T-cell (primary cell): ENCODE measurements around the gene SETDB2. TPM values are rescaled to one million over a fixed set of nuclear protein-coding genes. Genes with fewer than 3 reads are reported as not detected.

Experiments
- ATAC-seq, 4 experiments: fragments of 200-7000 bp in 3 of 4; fragments of 150-1000 bp in 1 of 4; cut with Tn5 transposase; replicated peaks in 1 of 4; 1 replicate in 3 of 4; 2 replicates in 1 of 4; pipeline ENCODE4 v1.10.0; 2021; ENCODE audit warnings: moderate library complexity in 3 of 4, mild to moderate bottlenecking in 2 of 4, moderate number of reproducible peaks in 1 of 4
- CTCF ChIA-PET, 2 donors: fragments of 300-600 bp; sonication (Branson Sonifier 250); formaldehyde crosslinking; loops; one replicate each; lab custom pipeline; 2022; ENCODE audit warnings: antibody characterized with exemption in 2 of 2; lab: Charles Lee
- POLR2A ChIA-PET, 2 donors: fragments of 300-600 bp; sonication (Branson Sonifier 250); formaldehyde crosslinking; loops; one replicate each; lab custom pipeline; 2022; ENCODE audit warnings: antibody characterized with exemption in 2 of 2; lab: Charles Lee
- DNase-seq, 35 experiments: peaks; one replicate each; pipeline versions ENCODE4 v3.0.0 to v3.0.0-alpha.2; 2013 to 2023
- H3K27ac ChIP-seq: one replicate; pipeline ENCODE4 v1.5.1; 2013; ENCODE audit warnings: low read length
- H3K27me3 ChIP-seq, 2 experiments: replicated peaks in 1 of 2; 1 replicate in 1 of 2; 2 replicates in 1 of 2; pipeline versions ENCODE4 v1.6.1 to v1.7.0; 2013; ENCODE audit warnings: low read length in 1 of 2, mixed read lengths in 1 of 2; ENCODE audit not compliant: control insufficient read depth in 2 of 2, insufficient read depth in 2 of 2; ENCODE audit errors: extremely low read depth in 1 of 2
- H3K36me3 ChIP-seq, 2 donors: 1 replicate in 1 of 2; 2 replicates in 1 of 2; pipeline versions ENCODE4 v1.6.1 to v1.7.0; 2013; ENCODE audit warnings: low read length in 1 of 2; ENCODE audit not compliant: control insufficient read depth in 2 of 2, insufficient read depth in 1 of 2; ENCODE audit errors: extremely low read depth in 1 of 2
- H3K4me1 ChIP-seq, 2 experiments: 1 replicate in 1 of 2; 2 replicates in 1 of 2; pipeline versions ENCODE4 v1.6.1 to v1.7.0; 2013; ENCODE audit warnings: low read length in 2 of 2, mixed read lengths in 1 of 2; ENCODE audit not compliant: insufficient read depth in 2 of 2, control insufficient read depth in 1 of 2; ENCODE audit errors: extremely low read depth in 1 of 2
- H3K4me3 ChIP-seq, 2 donors: 1 replicate in 1 of 2; 2 replicates in 1 of 2; pipeline versions ENCODE4 v1.5.1 to v1.7.0; 2013; ENCODE audit warnings: mild to moderate bottlenecking in 2 of 2, low read length in 1 of 2, moderate library complexity in 1 of 2; ENCODE audit not compliant: control insufficient read depth in 1 of 2; ENCODE audit errors: extremely low read depth in 1 of 2
- H3K9me3 ChIP-seq: 2 replicates; pipeline ENCODE4 v1.7.0; 2013
- H3K27ac Mint-ChIP-seq, 2 donors: one replicate each; pipeline ENCODE4 v1.8.0; 2020 to 2021; ENCODE audit warnings: mild to moderate bottlenecking in 2 of 2, mixed read lengths in 2 of 2
- H3K27me3 Mint-ChIP-seq, 2 donors: one replicate each; pipeline ENCODE4 v1.8.0; 2021 to 2022; ENCODE audit warnings: mixed read lengths in 2 of 2
- H3K36me3 Mint-ChIP-seq: one replicate; pipeline ENCODE4 v1.8.0; 2021; ENCODE audit warnings: mixed read lengths
- H3K4me1 Mint-ChIP-seq, 3 donors: one replicate each; pipeline ENCODE4 v1.8.0; 2020 to 2022; ENCODE audit warnings: mixed read lengths in 3 of 3, mild to moderate bottlenecking in 1 of 3
- H3K4me3 Mint-ChIP-seq, 3 donors: one replicate each; pipeline ENCODE4 v1.8.0; 2020 to 2022; ENCODE audit warnings: mild to moderate bottlenecking in 3 of 3, mixed read lengths in 3 of 3, moderate library complexity in 3 of 3
- H3K9me3 Mint-ChIP-seq, 3 donors: one replicate each; pipeline ENCODE4 v1.8.0; 2020 to 2022; ENCODE audit warnings: mixed read lengths in 3 of 3
- WGBS: methylation state at CpG from one replicate; pipeline ENCODE4 v1.1.5; 2013; ENCODE audit warnings: missing lambda C conversion rate; ENCODE audit not compliant: insufficient coverage; 5-methylcytosine and 5-hydroxymethylcytosine counted together
- total RNA-seq, 35 experiments: library from RNA in 6 of 35; stranded (reverse) in 6 of 35; fragments of 120-200 nt in 1 of 35; gene quantifications; one replicate each; pipeline versions ENCODE4 v1.2.1 to v1.2.4 and lab custom pipeline; 2013 to 2026

SETDB2 gene
- total RNA-seq, 5 donors from 2014 or later (not counting 1 experiment from before 2014, with no cell fraction given): 20.0 to 22.2 (median 21.1) TPM

DNA sequence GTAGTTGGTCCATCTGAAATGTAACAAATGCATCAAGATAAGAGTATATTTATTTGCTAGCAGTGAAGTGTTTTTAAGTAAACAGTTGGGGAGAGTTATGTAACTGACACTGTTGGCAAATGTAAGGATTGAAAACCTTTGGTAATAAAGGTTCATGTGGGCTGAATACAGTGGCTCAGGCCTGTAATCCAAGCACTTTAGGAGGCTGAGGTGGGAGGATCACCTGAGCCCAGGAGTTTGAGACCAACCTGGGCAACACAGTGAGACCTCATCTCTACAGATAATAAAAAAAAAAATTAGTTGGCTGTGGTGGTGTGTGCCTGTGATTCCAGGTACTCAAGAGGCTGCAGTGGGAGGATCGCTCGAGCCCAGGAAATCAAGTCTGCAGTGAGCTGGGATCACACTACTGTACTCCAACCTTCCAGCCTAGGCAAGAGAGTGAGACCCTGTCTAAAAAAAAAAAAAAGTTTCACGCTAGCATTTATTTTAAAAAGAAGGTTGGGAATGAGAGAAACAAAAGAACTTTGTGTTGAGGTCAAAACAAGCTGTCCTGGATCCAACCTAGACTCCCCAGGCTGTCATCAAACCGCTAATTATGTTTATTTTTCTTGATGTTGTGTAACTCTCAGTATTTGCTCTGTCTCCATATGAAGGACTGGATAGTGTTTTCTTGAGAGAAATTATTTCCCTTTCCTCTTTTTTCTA, 20.7 kb downstream of the SETDB2 start:
- ATAC-seq (no peak), DNase-seq (no peak)
- H3K27ac ChIP-seq: no peak overlapping the region
- no peaks in the 10 kb centered on the region for H3K27me3 ChIP-seq
- no peak overlapping the region for H3K4me3 Mint-ChIP-seq
- peaks cover 2% of the 10 kb centered on the region for H3K9me3 ChIP-seq
- peaks cover 0 to 8% (median 3%) of the 10 kb centered on the region in 3 donors for H3K9me3 Mint-ChIP-seq
- peaks cover 74% of the 10 kb centered on the region for H3K36me3 Mint-ChIP-seq
- ChIA-PET POLR2A (no interaction called here), CTCF (interaction anchor here (0.6 to 0.7 kb wide), 3 partner anchors 11 to 1152 kb away, joined by 3 to 6 read pairs (median 3); partner anchors contain the start of gene PHF11 (in 1 of the 2))
- no peaks in the 10 kb centered on the region for H3K4me1 ChIP-seq
- H3K36me3 ChIP-seq: peaks cover 9 to 61% of the 10 kb centered on the region in 2 donors
- no CpG with 5 or more reads among the region's 4 CpGs for WGBS
- H3K27ac Mint-ChIP-seq: no peak overlapping the region
- H3K4me1 Mint-ChIP-seq: peaks cover 0 to 2% (median 0%) of the 10 kb centered on the region in 3 donors
- H3K27me3 Mint-ChIP-seq: no peaks in the 10 kb centered on the region
- no peak overlapping the region for H3K4me3 ChIP-seq

GRCh38 chr13:49466292-49466838, 22.3 kb downstream of the SETDB2 start:
- Histone ChIP-seq H3K27ac (no peak overlapping the region), H3K36me3 (peaks cover 9 to 66% of the 10 kb centered on the region in 2 donors), H3K4me3 (no peak overlapping the region), H3K4me1 (no peaks in the 10 kb centered on the region), H3K9me3 (peaks cover 2% of the 10 kb centered on the region), H3K27me3 (no peaks in the 10 kb centered on the region)
- ChIA-PET CTCF (interaction anchor here in 1 of 2 donors (0.7 kb wide), 2 partner anchors 28 to 55 kb away, joined by 3 read pairs; no protein-coding TSS in a partner anchor), POLR2A (interaction anchor here (0.6 kb wide), 2 partner anchors 26 to 945 kb away, joined by 3 to 7 read pairs; no protein-coding TSS in a partner anchor)
- no CpG with 5 or more reads among the region's 5 CpGs for WGBS
- ATAC-seq (no peak), DNase-seq (no peak)
- no peaks in the 10 kb centered on the region for H3K27me3 Mint-ChIP-seq
- no peak overlapping the region for H3K27ac Mint-ChIP-seq
- peaks cover 72% of the 10 kb centered on the region for H3K36me3 Mint-ChIP-seq
- no peak overlapping the region for H3K4me3 Mint-ChIP-seq
- peaks cover 0 to 2% (median 0%) of the 10 kb centered on the region in 3 donors for H3K4me1 Mint-ChIP-seq
- peaks cover 0 to 8% (median 3%) of the 10 kb centered on the region in 3 donors for H3K9me3 Mint-ChIP-seq

DNA sequence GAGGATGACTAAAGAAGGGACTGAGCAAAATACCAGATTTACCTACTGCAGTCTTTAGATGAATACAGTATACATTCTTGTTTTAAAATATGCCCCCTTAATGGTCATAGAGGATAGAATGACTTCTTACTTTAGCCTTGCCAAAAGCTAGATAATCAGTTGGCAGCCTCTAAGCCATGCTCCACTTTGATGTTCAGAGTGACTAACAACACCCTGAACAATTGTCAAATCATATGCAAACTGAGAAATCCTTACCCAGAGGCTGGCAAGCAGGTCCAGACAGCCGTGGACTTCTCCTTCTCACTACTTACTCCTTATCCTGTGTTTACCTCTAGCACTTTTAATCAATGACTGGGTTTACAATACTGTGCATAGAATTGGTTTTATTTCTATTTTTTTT, 28.1 kb downstream of the SETDB2 start:
- ATAC-seq: no peak
- ChIA-PET CTCF (no interaction called here), POLR2A (no interaction called here)
- WGBS: no CpG with 5 or more reads among the region's 1 CpG
- peaks cover 0 to 57% of the 10 kb centered on the region in 2 donors for H3K36me3 ChIP-seq
- Mint-ChIP-seq H3K4me3 (no peak overlapping the region), H3K9me3 (no peaks in the 10 kb centered on the region), H3K36me3 (peaks cover 53% of the 10 kb centered on the region), H3K27me3 (no peaks in the 10 kb centered on the region), H3K27ac (no peak overlapping the region), H3K4me1 (peaks cover 0 to 2% (median 0%) of the 10 kb centered on the region in 3 donors)
- DNase-seq: no peak
- no peak overlapping the region for H3K27ac ChIP-seq
- H3K4me1 ChIP-seq: no peaks in the 10 kb centered on the region
- H3K9me3 ChIP-seq: no peaks in the 10 kb centered on the region
- no peak overlapping the region for H3K4me3 ChIP-seq
- no peaks in the 10 kb centered on the region for H3K27me3 ChIP-seq

DNA sequence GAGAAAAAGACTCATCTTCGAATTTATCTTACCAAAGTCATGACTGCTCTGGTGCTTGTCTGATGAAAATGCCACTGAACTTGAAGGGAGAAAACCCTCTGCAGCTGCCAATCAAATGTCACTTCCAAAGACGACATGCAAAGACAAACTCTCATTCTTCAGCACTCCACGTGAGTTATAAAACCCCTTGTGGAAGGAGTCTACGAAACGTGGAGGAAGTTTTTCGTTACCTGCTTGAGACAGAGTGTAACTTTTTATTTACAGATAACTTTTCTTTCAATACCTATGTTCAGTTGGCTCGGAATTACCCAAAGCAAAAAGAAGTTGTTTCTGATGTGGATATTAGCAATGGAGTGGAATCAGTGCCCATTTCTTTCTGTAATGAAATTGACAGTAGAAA, 32.5 kb downstream of the SETDB2 start:
- no peaks in the 10 kb centered on the region for H3K9me3 ChIP-seq
- no peak for ATAC-seq
- no peak overlapping the region for H3K4me3 ChIP-seq
- Mint-ChIP-seq H3K9me3 (no peaks in the 10 kb centered on the region), H3K27me3 (no peaks in the 10 kb centered on the region), H3K4me1 (no peaks in the 10 kb centered on the region), H3K27ac (no peak overlapping the region), H3K4me3 (no peak overlapping the region), H3K36me3 (peaks cover 44% of the 10 kb centered on the region)
- ChIA-PET POLR2A (no interaction called here), CTCF (no interaction called here)
- no peak for DNase-seq
- H3K27me3 ChIP-seq: no peaks in the 10 kb centered on the region
- H3K36me3 ChIP-seq: peaks cover 0 to 59% of the 10 kb centered on the region in 2 donors
- H3K4me1 ChIP-seq: no peaks in the 10 kb centered on the region
- WGBS: no CpG with 5 or more reads among the region's 7 CpGs
- H3K27ac ChIP-seq: no peak overlapping the region

GRCh38 chr13:49481788-49482187, 37.7 kb downstream of the SETDB2 start:
- ChIA-PET POLR2A (interaction anchor here in 1 of 2 donors (0.5 kb wide), 1 partner anchor 9 kb away, joined by 12 read pairs; no protein-coding TSS in a partner anchor), CTCF (no interaction called here)
- H3K27ac Mint-ChIP-seq: no peak overlapping the region
- 100% methylated on average over 2 of the region's 5 CpGs for WGBS
- H3K9me3 Mint-ChIP-seq: no peaks in the 10 kb centered on the region
- no peaks in the 10 kb centered on the region for H3K4me1 Mint-ChIP-seq
- Histone ChIP-seq H3K27ac (no peak overlapping the region), H3K4me3 (no peak overlapping the region), H3K27me3 (no peaks in the 10 kb centered on the region), H3K36me3 (peaks cover 0 to 64% of the 10 kb centered on the region in 2 donors), H3K9me3 (no peaks in the 10 kb centered on the region), H3K4me1 (no peaks in the 10 kb centered on the region)
- H3K4me3 Mint-ChIP-seq: no peak overlapping the region
- H3K36me3 Mint-ChIP-seq: peaks cover 60% of the 10 kb centered on the region
- DNase-seq (no peak), ATAC-seq (no peak)
- H3K27me3 Mint-ChIP-seq: no peaks in the 10 kb centered on the region

DNA sequence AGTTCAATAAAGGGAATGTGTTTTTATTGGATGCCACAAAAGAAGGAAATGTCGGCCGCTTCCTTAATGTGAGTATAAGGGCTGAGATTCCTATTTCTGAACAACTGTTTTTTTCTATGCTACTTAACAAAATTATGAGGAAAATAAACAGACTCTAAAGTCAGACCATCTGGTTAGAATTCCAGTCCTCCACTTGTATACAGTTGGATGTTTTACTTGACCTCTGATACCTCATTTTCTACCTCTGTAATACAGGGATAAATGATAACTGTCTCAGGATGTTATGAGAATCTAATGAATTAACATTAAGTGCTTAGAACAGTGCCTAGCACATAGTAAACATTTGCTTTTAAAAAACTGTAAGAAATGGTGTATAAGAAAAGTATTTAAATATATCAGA, 44.5 kb downstream of the SETDB2 start:
- Histone ChIP-seq H3K4me3 (no peak overlapping the region), H3K27ac (no peak overlapping the region), H3K36me3 (peaks cover 0 to 47% of the 10 kb centered on the region in 2 donors), H3K4me1 (no peaks in the 10 kb centered on the region), H3K9me3 (no peaks in the 10 kb centered on the region), H3K27me3 (no peaks in the 10 kb centered on the region)
- Mint-ChIP-seq H3K36me3 (peaks cover 32% of the 10 kb centered on the region), H3K27ac (no peak overlapping the region), H3K27me3 (no peaks in the 10 kb centered on the region), H3K4me3 (no peak overlapping the region), H3K9me3 (no peaks in the 10 kb centered on the region), H3K4me1 (peaks cover 0 to under 1% (median 0%) of the 10 kb centered on the region in 3 donors)
- WGBS: no CpG with 5 or more reads among the region's 2 CpGs
- no peak for ATAC-seq
- DNase-seq: no peak
- ChIA-PET POLR2A (interaction anchor here in 1 of 2 donors (0.6 kb wide), 1 partner anchor 202 kb away, joined by 8 read pairs; the partner anchor contains the start of gene EBPL), CTCF (no interaction called here)
